Fibroblast of lung (primary cell): Measurements from ENCODE around the gene CLEC18B. TPM values are rescaled to one million over a fixed set of nuclear protein-coding genes. Genes with fewer than 3 reads are reported as not detected.

Experiments used
- DNase-seq, 2 donors: peaks; one replicate each; pipeline versions ENCODE4 v3.0.0 to v3.0.0-alpha.2; 2010; ENCODE audit warnings: low read depth in 2 of 2
- H2AFZ ChIP-seq: 2 replicates; pipeline ENCODE4 v1.5.1; 2012; ENCODE audit warnings: low read length, control low read depth, inconsistent platforms
- H3K27ac ChIP-seq: 2 replicates; pipeline ENCODE4 v1.5.1; 2011; ENCODE audit warnings: low read length, control low read depth; ENCODE audit not compliant: insufficient read depth
- H3K27me3 ChIP-seq: 2 replicates; pipeline ENCODE4 v1.5.1; 2011; ENCODE audit warnings: mild to moderate bottlenecking, low read length; ENCODE audit not compliant: control insufficient read depth, insufficient read depth
- H3K36me3 ChIP-seq: 2 replicates; pipeline ENCODE4 v1.5.1; 2011; ENCODE audit warnings: low read length; ENCODE audit not compliant: control insufficient read depth, insufficient read depth
- H3K4me1 ChIP-seq: 2 replicates; pipeline ENCODE4 v1.5.1; 2011; ENCODE audit warnings: low read length; ENCODE audit not compliant: control insufficient read depth, insufficient read depth; ENCODE audit errors: extremely low read depth
- H3K4me2 ChIP-seq: 2 replicates; pipeline ENCODE4 v1.5.1; 2011; ENCODE audit warnings: low read length, control low read depth; ENCODE audit not compliant: insufficient read depth; ENCODE audit errors: extremely low read depth
- H3K4me3 ChIP-seq, 4 experiments: fragments of 200-600 bp in 1 of 4; sonication (generic) in 1 of 4; replicated peaks in 1 of 4; 2 replicates each; pipeline ENCODE4 v1.5.1; 2011 to 2016; ENCODE audit warnings: low read length in 4 of 4, low read depth in 3 of 4, mild to moderate bottlenecking in 3 of 4, control low read depth in 2 of 4, inconsistent platforms in 1 of 4, mixed read lengths in 1 of 4; ENCODE audit not compliant: insufficient read depth in 1 of 4; ENCODE audit errors: control extremely low read depth in 1 of 4
- H3K79me2 ChIP-seq: 2 replicates; pipeline ENCODE4 v1.5.1; 2012; ENCODE audit warnings: mild to moderate bottlenecking, low read length, inconsistent platforms; ENCODE audit not compliant: control insufficient read depth, insufficient read depth
- H3K9ac ChIP-seq: 2 replicates; pipeline ENCODE4 v1.5.1; 2011; ENCODE audit warnings: mild to moderate bottlenecking, low read length, control low read depth; ENCODE audit not compliant: insufficient read depth
- H3K9me3 ChIP-seq: 2 replicates; pipeline ENCODE4 v1.5.1; 2012; ENCODE audit warnings: low read depth, low read length; ENCODE audit not compliant: control insufficient read depth, insufficient read depth
- H4K20me1 ChIP-seq: 2 replicates; pipeline ENCODE4 v1.5.1; 2011; ENCODE audit warnings: low read length; ENCODE audit not compliant: control insufficient read depth, insufficient read depth; ENCODE audit errors: extremely low read depth
- EZH2 ChIP-seq: IDR thresholded peaks from 2 replicates; pipeline ENCODE4 v1.5.1; 2012; ENCODE audit warnings: low read length, control low read depth, mild to moderate bottlenecking; ENCODE audit errors: missing control alignments
- polyA plus RNA-seq, 2 donors: library from polyadenylated mRNA; depleted of rRNA in 1 of 2; stranded (reverse) in 1 of 2; unstranded in 1 of 2; fragments of >200 nt; gene quantifications; 2 replicates each; pipeline ENCODE4 v1.2.1, GENCODE V29; 2011 to 2012; ENCODE audit warnings: missing spikeins in 1 of 2
- total RNA-seq: library from RNA; depleted of rRNA; stranded (reverse); fragments of >200 nt; gene quantifications from 2 replicates; pipeline ENCODE4 v1.2.1, GENCODE V29; 2014
- TF ChIP-seq, protein P1 (sequence below), 2 donors: IDR thresholded peaks in 1 of 2; conservative IDR thresholded peaks in 1 of 2; 1 replicate in 1 of 2; 2 replicates in 1 of 2; pipeline ENCODE4 v1.5.1; 2011 to 2012; ENCODE audit warnings: low read length in 2 of 2, control low read depth in 1 of 2, inconsistent platforms in 1 of 2, low read depth in 1 of 2, mild to moderate bottlenecking in 1 of 2

CLEC18B gene
- total and polyA plus RNA-seq, 2 donors (not counting 1 experiment from before 2014, with no cell fraction given), result 0.15 to 0.83 TPM

DNA sequence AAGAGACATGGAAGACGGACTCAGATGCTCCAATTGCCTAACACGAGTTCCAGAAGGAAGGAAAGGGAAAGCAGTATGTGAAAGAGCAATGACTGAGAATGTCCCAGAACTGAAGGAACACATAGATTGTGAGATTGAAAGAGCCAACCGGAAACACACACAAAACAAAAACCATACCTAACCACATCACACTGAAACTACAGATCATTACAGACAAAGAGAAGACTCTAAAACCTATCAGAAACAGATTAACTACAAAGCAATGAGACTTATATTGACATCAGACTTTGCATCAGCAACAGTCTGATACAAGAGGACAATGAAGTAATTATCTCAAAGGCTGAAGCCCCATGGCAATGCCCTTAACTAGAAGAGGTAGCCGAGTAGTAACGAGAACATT lies 45.6 kb upstream of the CLEC18B start:
- Histone ChIP-seq H3K4me3 (no peak overlapping the region), H3K36me3 (peaks cover 19% of the 10 kb centered on the region), H3K79me2 (no peaks in the 10 kb centered on the region), H3K27ac (no peak overlapping the region), H3K9me3 (no peaks in the 10 kb centered on the region), H3K4me1 (no peaks in the 10 kb centered on the region), H2AFZ (no peak overlapping the region), H4K20me1 (no peaks in the 10 kb centered on the region), H3K9ac (no peak overlapping the region), H3K4me2 (no peak overlapping the region), H3K27me3 (no peaks in the 10 kb centered on the region)
- DNase-seq, result no peak
- no peak for TF ChIP-seq EZH2
- TF ChIP-seq, protein P1, sequence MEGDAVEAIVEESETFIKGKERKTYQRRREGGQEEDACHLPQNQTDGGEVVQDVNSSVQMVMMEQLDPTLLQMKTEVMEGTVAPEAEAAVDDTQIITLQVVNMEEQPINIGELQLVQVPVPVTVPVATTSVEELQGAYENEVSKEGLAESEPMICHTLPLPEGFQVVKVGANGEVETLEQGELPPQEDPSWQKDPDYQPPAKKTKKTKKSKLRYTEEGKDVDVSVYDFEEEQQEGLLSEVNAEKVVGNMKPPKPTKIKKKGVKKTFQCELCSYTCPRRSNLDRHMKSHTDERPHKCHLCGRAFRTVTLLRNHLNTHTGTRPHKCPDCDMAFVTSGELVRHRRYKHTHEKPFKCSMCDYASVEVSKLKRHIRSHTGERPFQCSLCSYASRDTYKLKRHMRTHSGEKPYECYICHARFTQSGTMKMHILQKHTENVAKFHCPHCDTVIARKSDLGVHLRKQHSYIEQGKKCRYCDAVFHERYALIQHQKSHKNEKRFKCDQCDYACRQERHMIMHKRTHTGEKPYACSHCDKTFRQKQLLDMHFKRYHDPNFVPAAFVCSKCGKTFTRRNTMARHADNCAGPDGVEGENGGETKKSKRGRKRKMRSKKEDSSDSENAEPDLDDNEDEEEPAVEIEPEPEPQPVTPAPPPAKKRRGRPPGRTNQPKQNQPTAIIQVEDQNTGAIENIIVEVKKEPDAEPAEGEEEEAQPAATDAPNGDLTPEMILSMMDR (conservative IDR thresholded peaks at IDR 0.05 in 1 of 2, IDR thresholded peaks at IDR 0.05 in 1 of 2; ENCODE audit: low read depth in 1 of 2, low read length in 2 of 2), result no peak

DNA sequence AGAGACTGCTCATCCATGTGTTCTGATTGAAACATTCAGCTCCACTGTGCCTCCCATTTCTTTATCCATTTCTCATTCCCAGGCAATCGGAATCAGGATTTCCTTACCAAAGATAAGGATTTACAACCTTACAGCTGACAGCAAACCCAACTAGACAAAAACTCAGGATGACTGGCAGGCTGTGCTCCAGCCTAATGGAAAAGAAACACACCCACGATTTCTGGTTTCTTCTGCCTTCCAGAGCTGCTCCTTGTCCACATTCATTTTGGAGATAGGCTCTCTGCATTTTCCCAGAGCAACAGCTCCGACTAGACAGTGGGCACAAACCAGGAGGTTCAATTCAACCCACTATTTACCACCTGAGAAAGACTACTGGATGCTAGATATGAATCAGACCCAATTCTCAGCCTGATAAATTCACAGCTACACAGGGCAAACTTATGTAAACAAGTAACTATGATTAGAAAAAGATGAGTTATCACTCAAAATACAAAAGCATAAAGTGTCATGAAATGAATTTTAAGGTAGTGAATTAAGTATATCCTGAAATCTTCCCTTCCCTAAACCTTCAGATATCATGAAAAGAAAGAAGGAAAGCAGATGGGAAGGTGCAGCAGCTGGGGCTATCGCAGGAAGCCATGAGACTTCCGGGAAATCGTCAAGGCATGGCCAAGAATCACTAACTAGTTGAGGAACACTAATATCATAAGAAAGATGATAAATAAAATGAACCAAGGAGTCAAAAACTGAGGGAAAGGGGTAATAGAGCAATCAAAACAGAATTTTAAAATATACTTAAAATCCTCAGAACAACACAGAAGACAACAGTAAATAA lies 44.8 kb upstream of the CLEC18B start:
- Histone ChIP-seq H3K9ac (no peak overlapping the region), H3K4me1 (no peaks in the 10 kb centered on the region), H2AFZ (no peak overlapping the region), H3K36me3 (peaks cover 19% of the 10 kb centered on the region), H3K4me2 (no peak overlapping the region), H3K27me3 (no peaks in the 10 kb centered on the region), H4K20me1 (no peaks in the 10 kb centered on the region), H3K27ac (no peak overlapping the region), H3K4me3 (no peak overlapping the region), H3K9me3 (no peaks in the 10 kb centered on the region), H3K79me2 (no peaks in the 10 kb centered on the region)
- TF ChIP-seq, protein P1 (conservative IDR thresholded peaks at IDR 0.05 in 1 of 2, IDR thresholded peaks at IDR 0.05 in 1 of 2; ENCODE audit: low read depth in 1 of 2, low read length in 2 of 2), result no peak
- TF ChIP-seq EZH2, result no peak
- DNase-seq, result no peak

DNA sequence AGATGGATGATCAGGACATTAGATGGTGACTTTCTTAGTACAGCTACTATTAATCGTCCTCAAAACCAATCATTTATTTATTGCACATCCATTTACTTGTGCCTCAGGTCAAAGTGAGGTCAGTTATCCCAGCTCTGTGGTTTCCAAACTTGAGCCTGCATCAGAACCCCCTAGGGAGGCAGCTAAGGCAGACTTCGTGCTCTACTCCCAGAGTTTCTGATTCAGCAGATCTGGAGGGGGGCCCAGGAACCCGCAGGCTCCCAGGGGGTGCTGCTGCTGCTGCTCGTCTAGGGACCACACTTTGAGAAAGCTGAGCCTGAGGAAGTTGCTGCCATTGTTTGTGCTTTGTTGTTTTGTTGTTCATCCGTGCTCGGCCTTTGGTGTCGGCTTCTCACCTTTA lies 44.0 kb upstream of the CLEC18B start:
- no peaks in the 10 kb centered on the region for H4K20me1 ChIP-seq
- no peaks in the 10 kb centered on the region for H3K27me3 ChIP-seq
- no peaks in the 10 kb centered on the region for H3K9me3 ChIP-seq
- no peak overlapping the region for H3K4me3 ChIP-seq
- no peak for TF ChIP-seq EZH2
- TF ChIP-seq, protein P1 (conservative IDR thresholded peaks at IDR 0.05 in 1 of 2, IDR thresholded peaks at IDR 0.05 in 1 of 2; ENCODE audit: low read depth in 1 of 2, low read length in 2 of 2), result no peak
- H3K79me2 ChIP-seq, result no peaks in the 10 kb centered on the region
- no peak for DNase-seq
- no peak overlapping the region for H3K9ac ChIP-seq
- no peak overlapping the region for H3K27ac ChIP-seq
- H2AFZ ChIP-seq, result no peak overlapping the region
- H3K36me3 ChIP-seq, result peaks cover 21% of the 10 kb centered on the region
- H3K4me2 ChIP-seq, result no peak overlapping the region
- H3K4me1 ChIP-seq, result no peaks in the 10 kb centered on the region
